HEK293 (cell line): ENCODE results near the gene MXI1.

Experiments
- EGR2 ChIP-seq: fragments of 450-650 bp; formaldehyde crosslinking; IDR thresholded peaks from 2 replicates; pipeline ENCODE4 v1.5.1; 2016; ENCODE audit warnings: low read depth, missing biosample characterization, missing genetic modification characterization
- GLI2 ChIP-seq: fragments of 450-650 bp; formaldehyde crosslinking; IDR thresholded peaks from 2 replicates; pipeline ENCODE4; 2017; ENCODE audit warnings: missing biosample characterization, missing genetic modification characterization, low read depth, borderline replicate concordance
- HOXC10 ChIP-seq: sonication (generic); formaldehyde crosslinking; IDR thresholded peaks from 2 replicates; pipeline ENCODE4 v1.8.1; 2023; ENCODE audit warnings: mild to moderate bottlenecking, missing genetic modification reagents
- KLF17 ChIP-seq: fragments of 450-650 bp; formaldehyde crosslinking; IDR thresholded peaks from 2 replicates; pipeline ENCODE4 v1.5.1; 2016; ENCODE audit warnings: missing biosample characterization, missing genetic modification characterization
- OVOL3 ChIP-seq: fragments of 450-650 bp; formaldehyde crosslinking; IDR thresholded peaks from 2 replicates; pipeline ENCODE4 v1.5.1; 2016; ENCODE audit warnings: missing biosample characterization, missing genetic modification characterization
- PRDM6 ChIP-seq: fragments of 450-650 bp; formaldehyde crosslinking; IDR thresholded peaks from 2 replicates; pipeline ENCODE4 v1.5.1; 2017; ENCODE audit warnings: missing biosample characterization, missing genetic modification characterization
- SP7 ChIP-seq: fragments of 450-650 bp; formaldehyde crosslinking; IDR thresholded peaks from 2 replicates; pipeline ENCODE4 v1.5.1; 2016; ENCODE audit warnings: missing biosample characterization, missing genetic modification characterization
- TCF7L2 ChIP-seq: IDR thresholded peaks from 2 replicates; pipeline ENCODE4 v1.6.1; 2011; ENCODE audit warnings: low read depth, mild to moderate bottlenecking, inconsistent platforms, low read length, moderate library complexity, borderline replicate concordance
- ZBTB11 ChIP-seq: fragments of 450-650 bp; formaldehyde crosslinking; conservative IDR thresholded peaks from 2 replicates; pipeline ENCODE4 v1.5.1; 2016; ENCODE audit warnings: low read depth, missing biosample characterization, missing genetic modification characterization
- ZBTB8A ChIP-seq: fragments of 450-650 bp; formaldehyde crosslinking; IDR thresholded peaks from 2 replicates; pipeline ENCODE4 v1.5.1; 2016; ENCODE audit warnings: missing biosample characterization, missing genetic modification characterization
- ZFHX2 ChIP-seq: fragments of 450-650 bp; formaldehyde crosslinking; conservative IDR thresholded peaks from 2 replicates; pipeline ENCODE4 v1.5.1; 2016; ENCODE audit warnings: missing biosample characterization, missing genetic modification characterization
- ZIC2 ChIP-seq: fragments of 450-650 bp; formaldehyde crosslinking; IDR thresholded peaks from 2 replicates; pipeline ENCODE4 v1.5.1; 2016; ENCODE audit warnings: missing biosample characterization, missing genetic modification characterization
- ZNF132 ChIP-seq: fragments of 450-650 bp; formaldehyde crosslinking; IDR thresholded peaks from 2 replicates; pipeline ENCODE4 v1.5.1; 2017; ENCODE audit warnings: missing biosample characterization, missing genetic modification characterization, borderline replicate concordance
- ZNF146 ChIP-seq: fragments of 450-650 bp; formaldehyde crosslinking; IDR thresholded peaks from 2 replicates; pipeline ENCODE4 v1.5.1; 2016; ENCODE audit warnings: missing biosample characterization, missing genetic modification characterization
- ZNF175 ChIP-seq: fragments of 450-650 bp; formaldehyde crosslinking; IDR thresholded peaks from 2 replicates; pipeline ENCODE4 v1.5.1; 2016; ENCODE audit warnings: missing biosample characterization, missing genetic modification characterization
- ZNF202 ChIP-seq: fragments of 450-650 bp; formaldehyde crosslinking; IDR thresholded peaks from 2 replicates; pipeline ENCODE4 v1.5.1; 2016; ENCODE audit warnings: missing biosample characterization, missing genetic modification characterization, borderline replicate concordance
- ZNF211 ChIP-seq: fragments of 450-650 bp; formaldehyde crosslinking; IDR thresholded peaks from 2 replicates; pipeline ENCODE4 v1.5.1; 2016; ENCODE audit warnings: low read depth, missing biosample characterization, missing genetic modification characterization
- ZNF280D ChIP-seq: fragments of 450-650 bp; formaldehyde crosslinking; IDR thresholded peaks from 2 replicates; pipeline ENCODE4 v1.5.1; 2016; ENCODE audit warnings: missing biosample characterization, missing genetic modification characterization
- ZNF394 ChIP-seq: fragments of 450-650 bp; formaldehyde crosslinking; IDR thresholded peaks from 2 replicates; pipeline ENCODE4 v1.5.1; 2016; ENCODE audit warnings: missing biosample characterization, missing genetic modification characterization, mild to moderate bottlenecking, moderate library complexity, borderline replicate concordance
- ZNF501 ChIP-seq: fragments of 450-650 bp; formaldehyde crosslinking; IDR thresholded peaks from 2 replicates; pipeline ENCODE4 v1.5.1; 2016; ENCODE audit warnings: missing biosample characterization, missing genetic modification characterization
- ZNF510 ChIP-seq: fragments of 450-650 bp; formaldehyde crosslinking; IDR thresholded peaks from 2 replicates; pipeline ENCODE4 v1.5.1; 2018; ENCODE audit warnings: mild to moderate bottlenecking, missing genetic modification characterization, missing biosample characterization; ENCODE audit not compliant: insufficient replicate concordance
- ZNF580 ChIP-seq: fragments of 450-650 bp; formaldehyde crosslinking; IDR thresholded peaks from 2 replicates; pipeline ENCODE4 v1.5.1; 2016; ENCODE audit warnings: missing biosample characterization, missing genetic modification characterization
- ZNF639 ChIP-seq: fragments of 450-650 bp; formaldehyde crosslinking; IDR thresholded peaks from 2 replicates; pipeline ENCODE4 v1.5.1; 2016; ENCODE audit warnings: missing biosample characterization, missing genetic modification characterization
- ZSCAN30 ChIP-seq: fragments of 450-650 bp; IDR thresholded peaks from 2 replicates; pipeline ENCODE4 v1.5.1; 2018; ENCODE audit warnings: missing biosample characterization, mild to moderate bottlenecking, missing genetic modification characterization, moderate library complexity
- ZSCAN5A ChIP-seq: fragments of 450-650 bp; formaldehyde crosslinking; IDR thresholded peaks from 2 replicates; pipeline ENCODE4 v1.5.1; 2016; ENCODE audit warnings: missing biosample characterization, missing genetic modification characterization

Gene MXI1

GRCh38 chr10:110210674-110211464, 3.5 kb downstream of the MXI1 start (continued):
- TF ChIP-seq ZBTB11 (tag by site-specific recombination) = peak; percentile 11; the same call in 1 of the 2 replicates
- no peak for TF ChIP-seq OVOL3 (tag by site-specific recombination)
- no peak for TF ChIP-seq ZNF510 (tag by site-specific recombination)
- 0 out of 2 replicates have a peak, but pooled peaks have one; percentile 21 for TF ChIP-seq ZNF394 (tag by site-specific recombination)
- TF ChIP-seq ZNF175 (tag by site-specific recombination) = no peak
- peak; percentile 43; the same call in 1 of the 2 replicates for TF ChIP-seq ZIC2
- no peak for TF ChIP-seq HOXC10 (CRISPR knock-in tag)
- TF ChIP-seq EGR2 (tag by site-specific recombination) = peak; percentile 73
- no peak for TF ChIP-seq TCF7L2
- TF ChIP-seq PRDM6 (tag by site-specific recombination) = no peak
- TF ChIP-seq ZNF211 (tag by site-specific recombination) = no peak
- TF ChIP-seq ZNF280D (tag by site-specific recombination) = no peak
- peak; percentile 84 for TF ChIP-seq ZNF501 (tag by site-specific recombination)
- no peak for TF ChIP-seq ZNF639 (tag by site-specific recombination)
- TF ChIP-seq ZBTB8A (tag by site-specific recombination) = peak; percentile 92
- no peak for TF ChIP-seq ZSCAN5A (tag by site-specific recombination)
- TF ChIP-seq ZFHX2 (tag by site-specific recombination) = peak; percentile 55
- TF ChIP-seq KLF17 (tag by site-specific recombination) = peak; percentile 86
- TF ChIP-seq ZNF202 = no peak
- no peak for TF ChIP-seq ZNF146 (tag by site-specific recombination)
- no peak for TF ChIP-seq GLI2
- TF ChIP-seq SP7 (tag by site-specific recombination) = peak; percentile 89
- no peak for TF ChIP-seq ZNF132 (tag by site-specific recombination)
- TF ChIP-seq ZNF580 (tag by site-specific recombination) = peak; percentile 81
- peak; percentile 32; the same call in 1 of the 2 replicates for TF ChIP-seq ZSCAN30
